Lower leg skin (tissue), 3 donors: Measurements from ENCODE around the gene VSIR.

Source experiments
- CTCF ChIP-seq, 3 donors: fragments of 450-650 bp; IDR thresholded peaks; one replicate each; pipeline ENCODE4 v1.5.1; 2016; ENCODE audit warnings: antibody characterized with exemption in 3 of 3, mild to moderate bottlenecking in 3 of 3, moderate library complexity in 2 of 3
- POLR2A ChIP-seq, 2 donors: fragments of 450-650 bp; IDR thresholded peaks; one replicate each; pipeline ENCODE4 v1.6.1; 2016 to 2017; ENCODE audit warnings: antibody characterized with exemption in 2 of 2, mild to moderate bottlenecking in 1 of 2, moderate library complexity in 1 of 2

GRCh38 chr10:71755179-71755879 is 18.0 kb downstream of the VSIR start:
- no peak for TF ChIP-seq CTCF (IDR thresholded peaks at IDR 0.05)
- TF ChIP-seq POLR2A (IDR thresholded peaks at IDR 0.05): no peak
